OCI-LY1 (cell line): ENCODE data around the gene MED29.
"Not testable (repeated sequence)": the region's sequence is repeated elsewhere in the genome, so short reads cannot be mapped to it uniquely, and the experiment has no call there.

Experiments used
- H2AFZ ChIP-seq: fragments of 200-600 bp; sonication (generic), shearing (Covaris generic); 2 replicates; pipeline ENCODE4 v1.6.0; 2014; ENCODE audit warnings: antibody characterized with exemption, mild to moderate bottlenecking, low read length
- H3F3A ChIP-seq: fragments of 200-600 bp; sonication (generic), shearing (Covaris generic); 2 replicates; pipeline ENCODE4 v1.6.0; 2014; ENCODE audit warnings: mild to moderate bottlenecking, antibody characterized with exemption, low read length, moderate library complexity; ENCODE audit not compliant: insufficient read depth
- H3K27ac ChIP-seq: fragments of 200-600 bp; sonication (generic); 2 replicates; pipeline ENCODE4 v1.5.1; 2014; ENCODE audit warnings: low read length, mixed run types, mild to moderate bottlenecking, low read depth; ENCODE audit not compliant: poor library complexity, severe bottlenecking
- H3K27me3 ChIP-seq: fragments of 200-600 bp; sonication (generic); 2 replicates; pipeline ENCODE4 v1.6.0; 2014; ENCODE audit warnings: antibody characterized with exemption, mild to moderate bottlenecking, low read length, moderate library complexity; ENCODE audit not compliant: insufficient read depth
- H3K36me3 ChIP-seq: fragments of 200-600 bp; sonication (generic); 2 replicates; pipeline ENCODE4 v1.6.1; 2014; ENCODE audit warnings: mild to moderate bottlenecking, antibody characterized with exemption, low read length, moderate library complexity, mixed read lengths; ENCODE audit not compliant: insufficient read depth
- H3K4me1 ChIP-seq: fragments of 200-600 bp; sonication (generic); 2 replicates; pipeline ENCODE4 v1.5.1; 2014; ENCODE audit warnings: mild to moderate bottlenecking, low read length, moderate library complexity; ENCODE audit not compliant: insufficient read depth, severe bottlenecking
- H3K4me2 ChIP-seq: fragments of 200-600 bp; sonication (generic), shearing (Covaris generic); 2 replicates; pipeline ENCODE4 v1.6.1; 2014; ENCODE audit warnings: low read length
- H3K4me3 ChIP-seq: fragments of 200-600 bp; sonication (generic); 2 replicates; pipeline ENCODE4 v1.5.1; 2014; ENCODE audit warnings: low read length, low read depth, mild to moderate bottlenecking, mixed read lengths; ENCODE audit not compliant: poor library complexity, severe bottlenecking
- H3K79me2 ChIP-seq: fragments of 200-600 bp; shearing (Covaris generic); 2 replicates; pipeline ENCODE4 v1.6.1; 2016; ENCODE audit warnings: mixed run types, low read length, mixed read lengths; ENCODE audit not compliant: insufficient read depth
- H3K9ac ChIP-seq: fragments of 200-600 bp; sonication (generic), shearing (Covaris generic); 2 replicates; pipeline ENCODE4 v1.6.1; 2014; ENCODE audit warnings: mild to moderate bottlenecking, low read length, mixed read lengths
- H3K9me2 ChIP-seq: fragments of 200-600 bp; sonication (generic), shearing (Covaris generic); 2 replicates; pipeline ENCODE4 v1.6.1; 2014; ENCODE audit warnings: low read depth, mild to moderate bottlenecking, low read length, mixed read lengths
- H3K9me3 ChIP-seq: fragments of 200-600 bp; shearing (Covaris generic); 2 replicates; pipeline ENCODE4 v1.6.1; 2014; ENCODE audit warnings: low read length, mixed read lengths
- H4K20me1 ChIP-seq: fragments of 200-600 bp; sonication (generic), shearing (Covaris generic); 2 replicates; pipeline ENCODE4 v1.6.0; 2016; ENCODE audit warnings: mild to moderate bottlenecking, low read length; ENCODE audit not compliant: insufficient read depth
- EZH2 ChIP-seq: fragments of 200-600 bp; sonication (generic), shearing (Covaris generic); IDR thresholded peaks from 2 replicates; pipeline ENCODE4 v1.8.0; 2017; ENCODE audit warnings: borderline replicate concordance, mixed run types, mild to moderate bottlenecking, antibody characterized with exemption, low read length, moderate library complexity, mixed read lengths
- TF ChIP-seq, protein P1 (sequence below): fragments of 200-600 bp; sonication (generic), shearing (Covaris generic); IDR thresholded peaks from 2 replicates; pipeline ENCODE4 v1.5.1; 2017; ENCODE audit warnings: mild to moderate bottlenecking, antibody characterized with exemption, low read length, moderate library complexity, mixed read lengths

Gene MED29

DNA sequence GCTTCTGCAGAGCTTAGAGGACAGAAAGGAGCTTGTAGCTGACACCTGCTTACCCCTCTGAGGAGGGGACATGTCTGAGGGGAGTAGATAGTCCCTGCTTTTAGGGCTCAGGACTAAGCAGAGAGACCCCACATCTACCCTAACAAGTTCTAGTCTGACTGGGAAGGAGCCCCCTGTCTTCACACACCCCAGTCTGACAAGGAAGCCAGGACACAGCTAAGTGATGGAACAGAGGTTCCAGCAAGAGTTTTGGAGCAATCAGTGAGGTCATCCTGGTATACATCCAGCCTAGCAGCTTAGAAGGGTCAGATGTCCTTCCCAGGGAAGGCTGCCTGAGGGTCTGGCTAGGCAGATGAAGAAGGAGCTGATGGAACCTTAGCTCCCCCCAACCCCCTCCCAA, 15.2 kb upstream of the MED29 start:
- Histone ChIP-seq H3K27ac (no peak overlapping the region), H3K9me3 (no peaks in the 10 kb centered on the region), H3K36me3 (peaks cover 83% of the 10 kb centered on the region), H3K9me2 (no peaks in the 10 kb centered on the region), H3K4me3 (no peak overlapping the region), H3F3A (no peaks in the 10 kb centered on the region), H3K9ac (no peak overlapping the region), H3K4me1 (no peaks in the 10 kb centered on the region), H4K20me1 (no peaks in the 10 kb centered on the region), H3K27me3 (no peaks in the 10 kb centered on the region), H3K79me2 (no peaks in the 10 kb centered on the region), H2AFZ (no peak overlapping the region), H3K4me2 (no peak overlapping the region)
- TF ChIP-seq, protein P1, sequence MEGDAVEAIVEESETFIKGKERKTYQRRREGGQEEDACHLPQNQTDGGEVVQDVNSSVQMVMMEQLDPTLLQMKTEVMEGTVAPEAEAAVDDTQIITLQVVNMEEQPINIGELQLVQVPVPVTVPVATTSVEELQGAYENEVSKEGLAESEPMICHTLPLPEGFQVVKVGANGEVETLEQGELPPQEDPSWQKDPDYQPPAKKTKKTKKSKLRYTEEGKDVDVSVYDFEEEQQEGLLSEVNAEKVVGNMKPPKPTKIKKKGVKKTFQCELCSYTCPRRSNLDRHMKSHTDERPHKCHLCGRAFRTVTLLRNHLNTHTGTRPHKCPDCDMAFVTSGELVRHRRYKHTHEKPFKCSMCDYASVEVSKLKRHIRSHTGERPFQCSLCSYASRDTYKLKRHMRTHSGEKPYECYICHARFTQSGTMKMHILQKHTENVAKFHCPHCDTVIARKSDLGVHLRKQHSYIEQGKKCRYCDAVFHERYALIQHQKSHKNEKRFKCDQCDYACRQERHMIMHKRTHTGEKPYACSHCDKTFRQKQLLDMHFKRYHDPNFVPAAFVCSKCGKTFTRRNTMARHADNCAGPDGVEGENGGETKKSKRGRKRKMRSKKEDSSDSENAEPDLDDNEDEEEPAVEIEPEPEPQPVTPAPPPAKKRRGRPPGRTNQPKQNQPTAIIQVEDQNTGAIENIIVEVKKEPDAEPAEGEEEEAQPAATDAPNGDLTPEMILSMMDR = no peak
- TF ChIP-seq EZH2 = no peak

DNA sequence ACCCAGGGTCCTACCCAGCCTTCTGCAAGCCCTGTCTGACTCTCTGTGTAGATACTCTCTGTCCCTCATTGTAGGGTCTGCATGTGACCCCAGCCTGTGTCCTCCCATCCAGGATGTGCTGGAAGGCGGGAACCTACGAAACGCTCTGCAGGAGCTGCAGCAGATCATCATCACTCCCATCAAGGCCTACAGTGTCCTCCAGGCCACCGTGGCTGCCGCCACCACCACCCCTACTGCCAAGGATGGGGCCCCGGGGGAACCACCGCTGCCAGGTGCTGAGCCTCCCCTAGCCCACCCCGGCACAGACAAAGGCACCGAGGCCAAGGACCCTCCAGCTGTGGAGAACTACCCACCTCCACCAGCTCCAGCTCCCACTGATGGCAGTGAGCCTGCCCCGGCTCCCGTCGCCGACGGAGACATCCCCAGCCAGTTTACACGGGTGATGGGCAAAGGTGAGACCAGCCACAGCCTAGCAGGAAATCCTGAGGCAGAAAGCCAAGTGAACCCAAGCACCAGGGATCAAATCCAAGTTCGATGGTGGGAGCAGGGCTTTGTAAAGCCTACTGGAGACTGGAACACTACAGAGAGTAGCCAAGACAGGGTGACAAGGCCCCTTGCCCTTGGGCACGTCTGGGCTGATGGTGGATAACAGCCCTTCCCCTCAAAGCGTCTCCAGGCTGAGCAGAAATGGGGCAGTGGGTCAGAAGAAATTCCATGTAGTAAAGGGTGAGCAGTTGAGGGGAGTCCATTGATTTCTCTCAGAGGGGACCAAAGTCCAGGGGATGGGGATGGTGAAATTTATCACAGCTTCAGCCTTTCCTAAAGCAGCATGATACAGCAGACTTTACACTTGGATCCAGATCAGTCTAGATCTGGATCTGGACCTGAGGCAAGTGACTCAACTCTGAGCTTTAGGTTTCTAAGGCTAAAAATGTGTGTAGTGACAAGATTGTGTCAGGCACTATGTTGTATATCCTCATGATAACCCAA, 13.5 kb upstream of the MED29 start:
- peaks cover 84% of the 10 kb centered on the region for H3K36me3 ChIP-seq
- H3K9ac ChIP-seq = no peak overlapping the region
- no peak overlapping the region for H3K27ac ChIP-seq

DNA sequence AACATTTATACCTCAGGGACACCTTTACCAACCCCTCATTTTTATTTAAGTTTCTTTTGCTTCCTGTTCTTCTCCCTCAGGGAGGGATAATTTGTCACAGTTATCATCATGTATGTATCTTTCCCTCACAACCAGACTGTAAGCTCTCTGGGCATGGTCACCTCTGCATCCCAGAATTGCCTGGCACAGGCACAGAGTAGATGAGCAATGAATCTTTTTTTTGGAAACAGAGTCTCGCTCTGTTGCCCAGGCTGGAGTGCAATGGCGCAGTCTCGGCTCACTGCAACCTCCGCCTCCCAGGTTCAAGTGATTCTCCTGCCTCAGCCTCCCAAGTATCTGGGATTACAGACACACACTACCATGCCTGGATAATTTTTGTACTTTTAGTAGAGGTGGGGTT, 11.8 kb upstream of the MED29 start:
- H3K9ac ChIP-seq, H3K27me3 ChIP-seq, H4K20me1 ChIP-seq, H3K4me1 ChIP-seq, H3F3A ChIP-seq, H3K9me3 ChIP-seq, H3K27ac ChIP-seq, H3K4me3 ChIP-seq, H3K4me2 ChIP-seq, H3K9me2 ChIP-seq, H3K79me2 ChIP-seq, H2AFZ ChIP-seq: not testable (repeated sequence)
- H3K36me3 ChIP-seq = peaks cover 82% of the 10 kb centered on the region

More for the DNA sequence above, 13.5 kb upstream of the MED29 start:
- no peaks in the 10 kb centered on the region for H3K79me2 ChIP-seq
- no peaks in the 10 kb centered on the region for H3K9me2 ChIP-seq
- TF ChIP-seq EZH2 = no peak
- TF ChIP-seq, protein P1 = no peak
- H3K4me1 ChIP-seq = no peaks in the 10 kb centered on the region
- H3K4me2 ChIP-seq = no peak overlapping the region
- no peaks in the 10 kb centered on the region for H3K9me3 ChIP-seq
- no peak overlapping the region for H3K4me3 ChIP-seq
- no peaks in the 10 kb centered on the region for H3F3A ChIP-seq
- H2AFZ ChIP-seq = no peak overlapping the region
- no peaks in the 10 kb centered on the region for H3K27me3 ChIP-seq
- H4K20me1 ChIP-seq = no peaks in the 10 kb centered on the region
